Esophagus squamous epithelium (tissue), 5 donors: ENCODE results near the gene PRR36. TPM values are rescaled to one million over a fixed set of nuclear protein-coding genes. Genes with fewer than 3 reads are reported as not detected.

Experiments used
- DNase-seq: peaks from one replicate; lab custom pipeline; 2025; lab: John Stamatoyannopoulos, UW
- H3K27ac ChIP-seq, 4 donors: fragments of 200-600 bp; sonication (generic); one replicate each; pipeline ENCODE4 v1.5.1; 2016 to 2019; ENCODE audit warnings: mild to moderate bottlenecking in 1 of 4
- H3K27me3 ChIP-seq, 4 donors: fragments of 200-600 bp; sonication (generic); 1 replicate in 3 of 4; 2 replicates in 1 of 4; pipeline versions ENCODE4 v1.5.1 to v1.6.0; 2017 to 2021; ENCODE audit warnings: antibody characterized with exemption in 1 of 4
- H3K36me3 ChIP-seq, 3 donors: fragments of 200-600 bp; sonication (generic); one replicate each; pipeline ENCODE4 v1.5.1; 2016 to 2019
- H3K4me1 ChIP-seq, 3 donors: fragments of 200-600 bp; sonication (generic); one replicate each; pipeline ENCODE4 v1.5.1; 2017 to 2019
- H3K4me3 ChIP-seq, 4 donors: fragments of 200-600 bp; sonication (generic); 1 replicate in 3 of 4; 2 replicates in 1 of 4; pipeline ENCODE4 v1.5.1; 2016 to 2019; ENCODE audit warnings: mild to moderate bottlenecking in 2 of 4, moderate library complexity in 1 of 4
- H3K9me3 ChIP-seq, 3 donors: fragments of 200-600 bp; sonication (generic); one replicate each; pipeline ENCODE4 v1.5.1; 2016 to 2019
- CTCF ChIP-seq, 6 experiments: fragments of 450-650 bp in 4 of 6; fragments of 200-600 bp in 2 of 6; sonication (generic) in 2 of 6; IDR thresholded peaks; one replicate each; pipeline ENCODE4 v1.5.1; 2016 to 2019; ENCODE audit warnings: antibody characterized with exemption in 6 of 6, mild to moderate bottlenecking in 4 of 6, moderate library complexity in 4 of 6
- POLR2A ChIP-seq, 4 donors: fragments of 450-650 bp; IDR thresholded peaks; one replicate each; pipeline ENCODE4 v1.6.1; 2017; ENCODE audit warnings: antibody characterized with exemption in 4 of 4, mild to moderate bottlenecking in 4 of 4, moderate library complexity in 3 of 4
- WGBS, 2 donors: methylation state at CpG; one replicate each; pipeline ENCODE4 v1.1.5; 2018; 5-methylcytosine and 5-hydroxymethylcytosine counted together
- intact Hi-C: fragments of 100-400 bp; cut with DNase I; formaldehyde crosslinking; loops from one replicate; pipeline ENCODE4 v1.15.0; 2022
- total RNA-seq, 4 donors: library from RNA; depleted of rRNA; stranded (reverse); fragments of >200 nt; gene quantifications; one replicate each; pipeline ENCODE4 v1.1.0, GENCODE V29; 2016
- donor health status: DM: yes; HTN: yes; CAD: no.

The PRR36 gene
- total RNA-seq, 4 donors from 2014 or later = 0.35 to 0.57 TPM; not detected in 2

GRCh38 chr19:7901337-7901736 is 27.1 kb upstream of the PRR36 start:
- H3K4me1 ChIP-seq = peaks cover 28 to 73% (median 42%) of the 10 kb centered on the region in 3 donors
- H3K36me3 ChIP-seq = peaks cover 0 to 28% (median 7%) of the 10 kb centered on the region in 3 donors
- DNase-seq = no peak
- 28 to 56% methylated on average over 6 of the region's 7 CpGs for WGBS, 2 donors
- no peak overlapping the region for H3K4me3 ChIP-seq
- intact Hi-C loops = loop anchor here (10.0 kb wide), 1 partner anchor 47 kb away; no protein-coding TSS in a partner anchor
- H3K9me3 ChIP-seq = no peaks in the 10 kb centered on the region
- H3K27me3 ChIP-seq = peaks cover 0 to 11% (median 0%) of the 10 kb centered on the region in 4 donors
- H3K27ac ChIP-seq = peak overlapping the region; percentile 80 to 92 (median 90)
- no peak for TF ChIP-seq CTCF (IDR thresholded peaks at IDR 0.05)
- no peak for TF ChIP-seq POLR2A (IDR thresholded peaks at IDR 0.05)

- H3K36me3 ChIP-seq = peaks cover 0 to 24% (median 3%) of the 10 kb centered on the region in 3 donors
- 0 to 38% methylated on average over 2 to 3 of the region's 3 CpGs for WGBS, 2 donors
- TF ChIP-seq CTCF (IDR thresholded peaks at IDR 0.05) = no peak
- no peak for TF ChIP-seq POLR2A (IDR thresholded peaks at IDR 0.05)
- H3K27ac ChIP-seq = peak overlapping the region; percentile 80 to 92 (median 90)
- intact Hi-C loops = loop anchor here (10.0 kb wide), 1 partner anchor 46 kb away; no protein-coding TSS in a partner anchor
- no peak for DNase-seq
- peaks cover 0 to 13% (median 0%) of the 10 kb centered on the region in 4 donors for H3K27me3 ChIP-seq
- H3K4me1 ChIP-seq = peaks cover 28 to 69% (median 39%) of the 10 kb centered on the region in 3 donors
- H3K4me3 ChIP-seq = no peak overlapping the region
- H3K9me3 ChIP-seq = no peaks in the 10 kb centered on the region
Measured at GRCh38 chr19:7900931-7901330, 26.7 kb upstream of the PRR36 start.

- Histone ChIP-seq H3K4me1 (peaks cover 29 to 66% (median 34%) of the 10 kb centered on the region in 3 donors), H3K9me3 (no peaks in the 10 kb centered on the region), H3K27me3 (peaks cover 0 to 18% (median 0%) of the 10 kb centered on the region in 4 donors), H3K27ac (peak overlapping the region; percentile 80 to 92 (median 90)), H3K36me3 (peaks cover 0 to 19% (median 0%) of the 10 kb centered on the region in 3 donors), H3K4me3 (no peak overlapping the region)
- intact Hi-C loops = loop anchor here (10.0 kb wide), 1 partner anchor 46 kb away; no protein-coding TSS in a partner anchor
- WGBS, 2 donors = 20 to 100% methylated on average over 1 to 2 of the region's 21 CpGs
- DNase-seq = no peak
- no peak for TF ChIP-seq CTCF (IDR thresholded peaks at IDR 0.05)
- TF ChIP-seq POLR2A (IDR thresholded peaks at IDR 0.05) = no peak
Measured at GRCh38 chr19:7900401-7900870, 26.2 kb upstream of the PRR36 start.

DNA sequence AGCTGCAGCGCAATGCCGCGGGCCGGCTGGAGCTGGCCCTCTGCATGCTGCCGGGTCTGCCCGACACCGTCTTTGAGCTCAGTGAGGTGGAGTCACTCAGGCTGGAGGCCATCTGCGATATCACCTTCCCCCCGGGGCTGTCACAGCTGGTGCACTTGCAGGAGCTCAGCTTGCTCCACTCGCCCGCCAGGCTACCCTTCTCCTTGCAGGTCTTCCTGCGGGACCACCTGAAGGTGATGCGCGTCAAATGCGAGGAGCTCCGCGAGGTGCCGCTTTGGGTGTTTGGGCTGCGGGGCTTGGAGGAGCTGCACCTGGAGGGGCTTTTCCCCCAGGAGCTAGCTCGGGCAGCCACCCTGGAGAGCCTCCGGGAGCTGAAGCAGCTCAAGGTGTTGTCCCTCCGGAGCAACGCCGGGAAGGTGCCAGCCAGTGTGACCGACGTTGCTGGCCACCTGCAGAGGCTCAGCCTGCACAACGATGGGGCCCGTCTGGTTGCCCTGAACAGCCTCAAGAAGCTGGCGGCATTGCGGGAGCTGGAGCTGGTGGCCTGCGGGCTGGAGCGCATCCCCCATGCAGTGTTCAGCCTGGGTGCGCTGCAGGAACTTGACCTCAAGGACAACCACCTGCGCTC is 25.7 kb upstream of the PRR36 start:
- DNase-seq = no peak
- H3K36me3 ChIP-seq = peaks cover 0 to 17% (median 0%) of the 10 kb centered on the region in 3 donors
- 80 to 87% methylated on average over 1 to 6 of the region's 34 CpGs for WGBS, 2 donors
- H3K4me1 ChIP-seq = peaks cover 29 to 66% (median 33%) of the 10 kb centered on the region in 3 donors
- TF ChIP-seq CTCF (IDR thresholded peaks at IDR 0.05) (no peak), POLR2A (IDR thresholded peaks at IDR 0.05) (no peak)
- intact Hi-C loops = loop anchor here (10.0 kb wide), 1 partner anchor 45 kb away; no protein-coding TSS in a partner anchor
- H3K27me3 ChIP-seq = peaks cover 0 to 24% (median 0%) of the 10 kb centered on the region in 4 donors
- H3K27ac ChIP-seq = peak overlapping the region in 2 of 4 donors; percentile 91 to 92
- no peaks in the 10 kb centered on the region for H3K9me3 ChIP-seq
- no peak overlapping the region for H3K4me3 ChIP-seq

- 93 to 97% methylated on average over 13 to 14 of the region's 16 CpGs for WGBS, 2 donors
- Histone ChIP-seq H3K36me3 (peaks cover 0 to 17% (median 0%) of the 10 kb centered on the region in 3 donors), H3K4me1 (peaks cover 27 to 66% (median 28%) of the 10 kb centered on the region in 3 donors), H3K27me3 (peaks cover 0 to 32% (median 0%) of the 10 kb centered on the region in 4 donors), H3K4me3 (no peak overlapping the region), H3K27ac (no peak overlapping the region), H3K9me3 (no peaks in the 10 kb centered on the region)
- no peak for DNase-seq
- intact Hi-C loops = no loop called here
- TF ChIP-seq POLR2A (IDR thresholded peaks at IDR 0.05) = no peak
- TF ChIP-seq CTCF (IDR thresholded peaks at IDR 0.05) = no peak
Measured at GRCh38 chr19:7898967-7899366, 24.8 kb upstream of the PRR36 start.
